ENCODE results near the gene SRD5A2.
"Not testable (repeated sequence)": the region's sequence is repeated elsewhere in the genome, so short reads cannot be mapped to it uniquely, and the experiment has no call there.

SRD5A2 gene

GRCh38 chr2:31515586-31515985, 65.2 kb downstream of the SRD5A2 start:
- Histone ChIP-seq H3K4me1 (ENCODE audit: control insufficient read depth, insufficient read depth, low read length, poor library complexity, severe bottlenecking) (no peaks in the 10 kb centered on the region), H3K36me3 (ENCODE audit: control insufficient read depth, insufficient read depth, low read length) (no peaks in the 10 kb centered on the region), H3K9me3 (ENCODE audit: control insufficient read depth, low read length) (no peaks in the 10 kb centered on the region), H3K27ac (ENCODE audit: low read depth, low read length, severe bottlenecking) (no peak overlapping the region), H3K4me3 (ENCODE audit: extremely low read depth, insufficient read depth, low read length, poor library complexity, severe bottlenecking) (no peak overlapping the region)
- WGBS, 2 experiments (ENCODE audit: insufficient coverage in 2 of 2): 93 to 96% methylated on average over 5 of the region's 5 CpGs

- Histone ChIP-seq H3K9me3 (ENCODE audit: control insufficient read depth, low read length) (no peaks in the 10 kb centered on the region), H3K27ac (ENCODE audit: low read depth, low read length, severe bottlenecking) (no peak overlapping the region), H3K4me3 (ENCODE audit: extremely low read depth, insufficient read depth, low read length, poor library complexity, severe bottlenecking) (no peak overlapping the region), H3K4me1 (ENCODE audit: control insufficient read depth, insufficient read depth, low read length, poor library complexity, severe bottlenecking) (no peaks in the 10 kb centered on the region), H3K36me3 (ENCODE audit: control insufficient read depth, insufficient read depth, low read length) (no peaks in the 10 kb centered on the region)
- 88 to 100% methylated on average over 1 to 2 of the region's 3 CpGs for WGBS, 2 experiments (ENCODE audit: insufficient coverage in 2 of 2)
Observed at GRCh38 chr2:31513553-31513952, 67.2 kb downstream of the SRD5A2 start.

DNA sequence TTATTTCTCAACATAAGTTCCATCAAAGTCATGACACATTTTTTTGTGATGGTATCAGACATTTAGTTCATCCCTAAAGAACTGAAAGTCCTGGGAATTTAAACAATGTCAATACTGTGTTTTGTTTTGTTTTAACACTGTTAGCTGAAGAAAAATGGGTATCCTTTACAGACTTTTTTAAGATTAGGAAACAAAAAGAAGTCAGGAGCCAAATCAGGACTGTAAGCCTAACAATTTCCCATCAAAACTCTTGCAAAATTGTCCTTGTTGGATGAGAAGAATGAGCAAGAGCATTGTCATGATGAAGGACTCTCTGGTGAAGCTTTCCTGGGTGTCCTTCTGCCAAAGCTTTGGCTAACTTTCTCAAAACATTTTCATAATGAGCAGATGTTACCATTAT, 69.4 kb downstream of the SRD5A2 start:
- no peaks in the 10 kb centered on the region for H3K4me1 ChIP-seq (ENCODE audit: control insufficient read depth, insufficient read depth, low read length, poor library complexity, severe bottlenecking)
- H3K27ac ChIP-seq (ENCODE audit: low read depth, low read length, severe bottlenecking): no peak overlapping the region
- H3K9me3 ChIP-seq (ENCODE audit: control insufficient read depth, low read length): no peaks in the 10 kb centered on the region
- no peaks in the 10 kb centered on the region for H3K36me3 ChIP-seq (ENCODE audit: control insufficient read depth, insufficient read depth, low read length)
- H3K4me3 ChIP-seq (ENCODE audit: extremely low read depth, insufficient read depth, low read length, poor library complexity, severe bottlenecking): no peak overlapping the region

GRCh38 chr2:31505111-31505510, 75.6 kb downstream of the SRD5A2 start:
- no peaks in the 10 kb centered on the region for H3K4me1 ChIP-seq (ENCODE audit: control insufficient read depth, insufficient read depth, low read length, poor library complexity, severe bottlenecking)
- H3K9me3 ChIP-seq (ENCODE audit: control insufficient read depth, low read length): no peaks in the 10 kb centered on the region
- H3K4me3 ChIP-seq (ENCODE audit: extremely low read depth, insufficient read depth, low read length, poor library complexity, severe bottlenecking): no peak overlapping the region
- no peaks in the 10 kb centered on the region for H3K36me3 ChIP-seq (ENCODE audit: control insufficient read depth, insufficient read depth, low read length)
- H3K27ac ChIP-seq (ENCODE audit: low read depth, low read length, severe bottlenecking): no peak overlapping the region
- WGBS, 2 experiments (ENCODE audit: insufficient coverage in 2 of 2): 73 to 91% methylated on average over 1 to 2 of the region's 2 CpGs

DNA sequence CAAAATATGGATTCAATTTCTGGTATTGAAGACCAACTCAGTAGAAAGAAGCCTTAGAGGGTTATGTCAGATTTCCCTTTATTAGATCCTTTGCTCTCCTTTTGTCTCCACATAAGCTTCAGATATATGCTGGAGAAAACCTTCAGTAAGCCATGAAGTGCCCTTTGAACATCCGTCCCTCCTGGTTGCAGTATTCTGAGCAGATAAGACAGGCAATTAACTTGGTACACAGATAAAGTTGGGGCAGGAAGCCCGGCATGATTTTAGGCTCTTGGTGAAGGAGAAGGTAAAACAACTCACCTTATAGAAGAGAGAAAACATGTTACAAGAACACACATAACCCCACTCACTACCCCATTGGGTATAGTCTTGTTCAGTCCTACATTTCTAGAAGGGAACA, 76.4 kb downstream of the SRD5A2 start:
- no peak overlapping the region for H3K27ac ChIP-seq (ENCODE audit: low read depth, low read length, severe bottlenecking)
- no peak overlapping the region for H3K4me3 ChIP-seq (ENCODE audit: extremely low read depth, insufficient read depth, low read length, poor library complexity, severe bottlenecking)
- H3K36me3 ChIP-seq (ENCODE audit: control insufficient read depth, insufficient read depth, low read length): no peaks in the 10 kb centered on the region
- no peaks in the 10 kb centered on the region for H3K9me3 ChIP-seq (ENCODE audit: control insufficient read depth, low read length)
- H3K4me1 ChIP-seq (ENCODE audit: control insufficient read depth, insufficient read depth, low read length, poor library complexity, severe bottlenecking): no peaks in the 10 kb centered on the region
- 91 to 100% methylated on average over 1 of the region's 2 CpGs for WGBS, 2 experiments (ENCODE audit: insufficient coverage in 2 of 2)

- not testable (repeated sequence) for H3K4me1 ChIP-seq (ENCODE audit: control insufficient read depth, insufficient read depth, low read length, poor library complexity, severe bottlenecking); H3K9me3 ChIP-seq (ENCODE audit: control insufficient read depth, low read length); H3K36me3 ChIP-seq (ENCODE audit: control insufficient read depth, insufficient read depth, low read length); H3K27ac ChIP-seq (ENCODE audit: low read depth, low read length, severe bottlenecking)
- peak overlapping the region; percentile 14 for H3K4me3 ChIP-seq (ENCODE audit: extremely low read depth, insufficient read depth, low read length, poor library complexity, severe bottlenecking)
- 63 to 64% methylated on average over 20 to 21 of the region's 21 CpGs for WGBS, 2 experiments (ENCODE audit: insufficient coverage in 2 of 2)
Observed at GRCh38 chr2:31496451-31496874, 84.3 kb downstream of the SRD5A2 start.

DNA sequence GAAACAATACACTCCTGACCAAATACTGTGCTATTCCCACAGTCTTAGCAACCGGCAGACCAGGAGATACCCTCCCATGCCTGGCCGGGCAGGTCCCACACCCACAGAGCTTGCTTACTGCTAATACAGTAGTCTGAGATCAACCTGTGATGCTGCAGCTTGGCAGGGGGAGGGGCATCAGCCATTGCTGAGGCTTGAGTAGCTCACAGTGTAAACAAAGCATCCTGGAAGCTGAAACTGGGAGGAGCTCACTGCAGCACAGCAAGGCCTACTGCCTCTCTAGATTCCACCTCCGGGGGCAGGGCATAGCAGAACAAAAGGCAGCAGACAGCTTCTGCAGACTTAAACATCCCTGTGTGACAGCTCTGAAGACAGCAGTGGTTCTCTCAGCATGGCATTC, 91.4 kb downstream of the SRD5A2 start:
- not testable (repeated sequence) for H3K4me1 ChIP-seq (ENCODE audit: control insufficient read depth, insufficient read depth, low read length, poor library complexity, severe bottlenecking); H3K9me3 ChIP-seq (ENCODE audit: control insufficient read depth, low read length); H3K4me3 ChIP-seq (ENCODE audit: extremely low read depth, insufficient read depth, low read length, poor library complexity, severe bottlenecking); H3K36me3 ChIP-seq (ENCODE audit: control insufficient read depth, insufficient read depth, low read length); H3K27ac ChIP-seq (ENCODE audit: low read depth, low read length, severe bottlenecking)
- WGBS, 2 experiments (ENCODE audit: insufficient coverage in 2 of 2): 22 to 40% methylated on average over 3 of the region's 3 CpGs

DNA sequence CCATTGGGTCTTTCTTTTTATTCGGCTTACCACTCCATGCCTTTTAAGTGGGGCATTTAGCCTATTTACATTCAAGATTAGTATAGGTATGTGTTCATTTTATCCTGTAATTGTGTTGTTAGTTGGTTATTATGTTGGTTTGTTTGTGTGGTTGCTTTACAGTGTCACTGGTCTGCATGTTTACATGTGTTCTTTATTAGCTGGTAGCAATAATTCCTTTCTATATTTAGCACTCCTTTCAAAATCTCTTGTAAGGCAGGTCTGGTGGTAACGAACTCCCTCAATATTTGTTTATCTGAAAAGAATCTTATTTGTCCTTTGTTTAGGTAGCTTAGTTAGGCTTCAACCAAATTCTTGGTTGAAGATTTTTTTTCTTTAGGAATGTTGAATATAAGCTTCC, 97.5 kb downstream of the SRD5A2 start:
- Histone ChIP-seq H3K9me3 (ENCODE audit: control insufficient read depth, low read length) (no peaks in the 10 kb centered on the region), H3K36me3 (ENCODE audit: control insufficient read depth, insufficient read depth, low read length) (no peaks in the 10 kb centered on the region)
- no CpG with 5 or more reads among the region's 2 CpGs for WGBS, 2 experiments (ENCODE audit: insufficient coverage in 2 of 2)

GRCh38 chr2:31476511-31477180, 104.1 kb downstream of the SRD5A2 start:
- no peaks in the 10 kb centered on the region for H3K4me1 ChIP-seq (ENCODE audit: control insufficient read depth, insufficient read depth, low read length, poor library complexity, severe bottlenecking)
- H3K27ac ChIP-seq (ENCODE audit: low read depth, low read length, severe bottlenecking): no peak overlapping the region
- WGBS, 2 experiments (ENCODE audit: insufficient coverage in 2 of 2): 83 to 84% methylated on average over 2 of the region's 2 CpGs
- H3K4me3 ChIP-seq (ENCODE audit: extremely low read depth, insufficient read depth, low read length, poor library complexity, severe bottlenecking): no peak overlapping the region
- no peaks in the 10 kb centered on the region for H3K9me3 ChIP-seq (ENCODE audit: control insufficient read depth, low read length)
- H3K36me3 ChIP-seq (ENCODE audit: control insufficient read depth, insufficient read depth, low read length): no peaks in the 10 kb centered on the region

More for the DNA sequence above, 97.5 kb downstream of the SRD5A2 start:
- H3K4me3 ChIP-seq (ENCODE audit: extremely low read depth, insufficient read depth, low read length, poor library complexity, severe bottlenecking): no peak overlapping the region
- H3K27ac ChIP-seq (ENCODE audit: low read depth, low read length, severe bottlenecking): no peak overlapping the region
- H3K4me1 ChIP-seq (ENCODE audit: control insufficient read depth, insufficient read depth, low read length, poor library complexity, severe bottlenecking): no peaks in the 10 kb centered on the region

- WGBS, 2 experiments (ENCODE audit: insufficient coverage in 2 of 2): no CpG with 5 or more reads among the region's 1 CpG
- Histone ChIP-seq H3K27ac (ENCODE audit: low read depth, low read length, severe bottlenecking) (no peak overlapping the region), H3K4me1 (ENCODE audit: control insufficient read depth, insufficient read depth, low read length, poor library complexity, severe bottlenecking) (no peaks in the 10 kb centered on the region), H3K36me3 (ENCODE audit: control insufficient read depth, insufficient read depth, low read length) (no peaks in the 10 kb centered on the region), H3K9me3 (ENCODE audit: control insufficient read depth, low read length) (no peaks in the 10 kb centered on the region), H3K4me3 (ENCODE audit: extremely low read depth, insufficient read depth, low read length, poor library complexity, severe bottlenecking) (no peak overlapping the region)
Observed at GRCh38 chr2:31475692-31476091, 105.0 kb downstream of the SRD5A2 start.

GRCh38 chr2:31474296-31474695, 106.4 kb downstream of the SRD5A2 start:
- 71 to 78% methylated on average over 1 of the region's 1 CpG for WGBS, 2 experiments (ENCODE audit: insufficient coverage in 2 of 2)

More at GRCh38 chr2:31474296-31474695, 106.4 kb downstream of the SRD5A2 start:
- H3K36me3 ChIP-seq (ENCODE audit: control insufficient read depth, insufficient read depth, low read length): no peaks in the 10 kb centered on the region
- no peak overlapping the region for H3K4me3 ChIP-seq (ENCODE audit: extremely low read depth, insufficient read depth, low read length, poor library complexity, severe bottlenecking)
- no peaks in the 10 kb centered on the region for H3K9me3 ChIP-seq (ENCODE audit: control insufficient read depth, low read length)
- no peak overlapping the region for H3K27ac ChIP-seq (ENCODE audit: low read depth, low read length, severe bottlenecking)
- H3K4me1 ChIP-seq (ENCODE audit: control insufficient read depth, insufficient read depth, low read length, poor library complexity, severe bottlenecking): no peaks in the 10 kb centered on the region

All from mesodermal cell (in vitro differentiated cells).